ENCODE results near the gene DNAI1. TPM values are rescaled to one million over a fixed set of nuclear protein-coding genes. Genes with fewer than 3 reads are reported as not detected.
A peak's percentile ranks its signal among the peaks of the same experiment; 100 is the strongest.

DNAI1 gene
- polyA plus RNA-seq, 1 donor (not counting 4 experiments of a cell fraction or from before 2014, with no cell fraction given): 0.08 TPM

DNA sequence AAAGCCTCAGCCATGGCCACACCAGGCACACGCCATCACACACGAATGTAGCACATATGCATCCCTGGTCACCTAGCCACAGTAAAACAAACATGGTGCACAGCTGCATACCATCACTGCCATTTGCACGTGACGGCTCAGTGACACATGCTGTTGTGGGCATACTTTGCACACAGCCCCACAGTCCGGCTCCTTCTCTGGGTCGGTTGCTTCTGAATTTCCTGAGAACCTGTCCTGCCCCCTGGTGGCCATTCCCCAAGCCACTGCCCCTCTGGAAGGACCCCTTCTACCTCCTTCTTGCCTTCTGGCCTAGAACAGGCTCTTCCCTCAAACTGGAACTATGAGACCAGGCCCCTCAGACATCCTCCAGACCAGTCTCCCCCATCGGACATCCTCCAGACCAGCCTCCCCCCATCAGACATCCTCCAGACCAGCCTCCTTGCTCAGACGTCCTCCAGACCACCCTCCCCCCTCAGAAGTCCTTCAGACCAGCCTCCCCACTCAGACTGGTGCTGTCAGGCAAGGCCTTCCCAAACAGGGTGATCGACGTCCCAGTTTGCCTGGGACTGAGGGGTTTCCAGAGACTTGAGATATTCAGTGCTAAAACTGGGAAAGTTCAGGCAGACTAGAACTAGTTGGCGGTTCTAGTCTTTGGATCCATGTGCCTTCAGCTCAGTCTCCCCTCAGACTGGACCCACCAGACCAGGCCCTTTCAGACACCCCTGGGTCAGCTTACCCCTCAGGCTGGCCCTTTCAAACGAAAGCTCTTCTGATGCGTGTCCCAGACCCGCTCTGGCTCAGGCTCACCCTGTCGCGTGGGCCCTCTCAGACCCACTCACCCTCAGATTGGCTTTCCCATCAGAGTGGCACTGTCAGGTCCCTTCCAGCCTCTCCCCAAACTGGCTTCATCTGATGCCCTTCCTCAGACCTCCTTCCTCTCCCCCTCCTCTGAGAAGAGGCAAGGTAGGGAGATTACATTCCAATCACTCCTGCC is 88.5 kb downstream of the DNAI1 start:
- H3K36me3 ChIP-seq (ENCODE audit: control insufficient read depth in 2 of 2, extremely low read depth in 1 of 2, insufficient read depth in 2 of 2, low read length in 2 of 2): no peaks in the 10 kb centered on the region
- no peak overlapping the region for H3K27ac ChIP-seq (ENCODE audit: control insufficient read depth, insufficient read depth, low read length)
- peaks cover 6% of the 10 kb centered on the region for H4K20me1 ChIP-seq (ENCODE audit: control insufficient read depth, extremely low read depth, insufficient read depth, low read length)
- DNase-seq (ENCODE audit: low read depth, low spot score) (no peak), FAIRE-seq (peak; percentile 61)
- TF ChIP-seq, protein P1, sequence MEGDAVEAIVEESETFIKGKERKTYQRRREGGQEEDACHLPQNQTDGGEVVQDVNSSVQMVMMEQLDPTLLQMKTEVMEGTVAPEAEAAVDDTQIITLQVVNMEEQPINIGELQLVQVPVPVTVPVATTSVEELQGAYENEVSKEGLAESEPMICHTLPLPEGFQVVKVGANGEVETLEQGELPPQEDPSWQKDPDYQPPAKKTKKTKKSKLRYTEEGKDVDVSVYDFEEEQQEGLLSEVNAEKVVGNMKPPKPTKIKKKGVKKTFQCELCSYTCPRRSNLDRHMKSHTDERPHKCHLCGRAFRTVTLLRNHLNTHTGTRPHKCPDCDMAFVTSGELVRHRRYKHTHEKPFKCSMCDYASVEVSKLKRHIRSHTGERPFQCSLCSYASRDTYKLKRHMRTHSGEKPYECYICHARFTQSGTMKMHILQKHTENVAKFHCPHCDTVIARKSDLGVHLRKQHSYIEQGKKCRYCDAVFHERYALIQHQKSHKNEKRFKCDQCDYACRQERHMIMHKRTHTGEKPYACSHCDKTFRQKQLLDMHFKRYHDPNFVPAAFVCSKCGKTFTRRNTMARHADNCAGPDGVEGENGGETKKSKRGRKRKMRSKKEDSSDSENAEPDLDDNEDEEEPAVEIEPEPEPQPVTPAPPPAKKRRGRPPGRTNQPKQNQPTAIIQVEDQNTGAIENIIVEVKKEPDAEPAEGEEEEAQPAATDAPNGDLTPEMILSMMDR (optimal IDR thresholded peaks at IDR 0.05 in 1 of 3, IDR thresholded peaks at IDR 0.05 in 1 of 3, conservative IDR thresholded peaks at IDR 0.05 in 1 of 3; ENCODE audit: extremely low read depth in 1 of 3, insufficient read depth in 2 of 3, low read length in 3 of 3): peak; percentile 71 to 86 (median 73)
- TF ChIP-seq EZH2 (IDR thresholded peaks at IDR 0.05; ENCODE audit: low read length): no peak
- H3K79me2 ChIP-seq (ENCODE audit: control insufficient read depth, insufficient read depth, low read length): no peaks in the 10 kb centered on the region
- no peak overlapping the region for H3K4me3 ChIP-seq (ENCODE audit: control insufficient read depth in 2 of 3, extremely low read depth in 1 of 3, insufficient read depth in 2 of 3, low read depth in 1 of 3, low read length in 3 of 3)
- dilution Hi-C loops (cut with MboI; ENCODE audit: extremely low pct_ligation_motif_present, low sequenced_read_pairs): no loop called here
- H3K9me3 ChIP-seq (ENCODE audit: control insufficient read depth, low read depth, low read length): no peaks in the 10 kb centered on the region
- no peaks in the 10 kb centered on the region for H3K4me1 ChIP-seq (ENCODE audit: control insufficient read depth, extremely low read depth, insufficient read depth, low read length)
- H2AFZ ChIP-seq (ENCODE audit: control insufficient read depth, low read length): no peak overlapping the region
- no peaks in the 10 kb centered on the region for H3K9me1 ChIP-seq (ENCODE audit: control insufficient read depth, extremely low read depth, insufficient read depth, low read length)
- peaks cover 15% of the 10 kb centered on the region for H3K27me3 ChIP-seq (ENCODE audit: control insufficient read depth, extremely low read depth, insufficient read depth, low read length)
- no peak overlapping the region for H3K4me2 ChIP-seq (ENCODE audit: control insufficient read depth, extremely low read depth, insufficient read depth, low read depth, low read length)
- H3K9ac ChIP-seq (ENCODE audit: control insufficient read depth, extremely low read depth, insufficient read depth, low read length): no peak overlapping the region

DNA sequence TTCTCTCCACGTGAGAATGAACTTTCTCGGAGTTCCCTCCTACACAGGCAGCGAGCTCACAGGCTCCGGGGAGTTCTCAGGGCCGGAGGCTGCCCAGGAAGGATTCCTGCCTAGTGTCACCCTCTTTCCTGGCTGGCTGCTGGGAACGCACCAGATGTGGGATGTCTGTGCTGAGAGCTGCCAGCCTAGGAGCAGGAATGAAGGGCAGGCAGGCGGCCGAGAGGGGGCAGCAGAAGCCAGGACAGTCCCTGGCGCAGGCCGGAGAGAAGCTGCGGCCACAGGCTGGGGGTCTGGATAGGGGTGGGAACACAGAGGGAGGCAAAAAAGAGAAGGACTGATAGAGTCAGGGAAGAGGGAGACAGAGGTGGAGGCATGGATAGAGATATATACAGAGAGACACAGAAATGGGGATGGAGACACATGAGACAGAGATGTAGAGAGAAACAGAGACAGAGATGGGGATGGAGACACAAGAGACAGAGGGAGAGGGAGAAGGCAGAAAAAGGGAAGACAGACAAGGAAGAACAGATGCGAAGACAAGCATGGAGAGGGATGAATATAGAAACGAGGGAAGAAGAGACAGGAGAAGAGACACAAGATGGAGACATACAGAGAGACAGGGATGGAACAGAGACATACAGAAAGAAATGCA is 89.5 kb downstream of the DNAI1 start:
- peak; percentile 73 for FAIRE-seq
- H3K9ac ChIP-seq (ENCODE audit: control insufficient read depth, extremely low read depth, insufficient read depth, low read length): no peak overlapping the region

More for the DNA sequence above, 89.5 kb downstream of the DNAI1 start:
- no peak for DNase-seq (ENCODE audit: low read depth, low spot score)
- Histone ChIP-seq H3K4me3 (ENCODE audit: control insufficient read depth in 2 of 3, extremely low read depth in 1 of 3, insufficient read depth in 2 of 3, low read depth in 1 of 3, low read length in 3 of 3) (no peak overlapping the region), H4K20me1 (ENCODE audit: control insufficient read depth, extremely low read depth, insufficient read depth, low read length) (peaks cover 6% of the 10 kb centered on the region), H2AFZ (ENCODE audit: control insufficient read depth, low read length) (no peak overlapping the region), H3K9me3 (ENCODE audit: control insufficient read depth, low read depth, low read length) (no peaks in the 10 kb centered on the region), H3K4me2 (ENCODE audit: control insufficient read depth, extremely low read depth, insufficient read depth, low read depth, low read length) (no peak overlapping the region), H3K4me1 (ENCODE audit: control insufficient read depth, extremely low read depth, insufficient read depth, low read length) (no peaks in the 10 kb centered on the region), H3K27ac (ENCODE audit: control insufficient read depth, insufficient read depth, low read length) (no peak overlapping the region), H3K36me3 (ENCODE audit: control insufficient read depth in 2 of 2, extremely low read depth in 1 of 2, insufficient read depth in 2 of 2, low read length in 2 of 2) (no peaks in the 10 kb centered on the region), H3K9me1 (ENCODE audit: control insufficient read depth, extremely low read depth, insufficient read depth, low read length) (no peaks in the 10 kb centered on the region), H3K27me3 (ENCODE audit: control insufficient read depth, extremely low read depth, insufficient read depth, low read length) (peaks cover 16% of the 10 kb centered on the region), H3K79me2 (ENCODE audit: control insufficient read depth, insufficient read depth, low read length) (no peaks in the 10 kb centered on the region)
- TF ChIP-seq EZH2 (IDR thresholded peaks at IDR 0.05; ENCODE audit: low read length): no peak
- TF ChIP-seq, protein P1 (optimal IDR thresholded peaks at IDR 0.05 in 1 of 3, IDR thresholded peaks at IDR 0.05 in 1 of 3, conservative IDR thresholded peaks at IDR 0.05 in 1 of 3; ENCODE audit: extremely low read depth in 1 of 3, insufficient read depth in 2 of 3, low read length in 3 of 3): peak; percentile 83 to 97 (median 90)
- dilution Hi-C loops (cut with MboI; ENCODE audit: extremely low pct_ligation_motif_present, low sequenced_read_pairs): no loop called here
